ENCODE results near the gene ZNF175.
A peak's percentile ranks its signal among the peaks of the same experiment; 100 is the strongest.

ZNF175 gene

DNA sequence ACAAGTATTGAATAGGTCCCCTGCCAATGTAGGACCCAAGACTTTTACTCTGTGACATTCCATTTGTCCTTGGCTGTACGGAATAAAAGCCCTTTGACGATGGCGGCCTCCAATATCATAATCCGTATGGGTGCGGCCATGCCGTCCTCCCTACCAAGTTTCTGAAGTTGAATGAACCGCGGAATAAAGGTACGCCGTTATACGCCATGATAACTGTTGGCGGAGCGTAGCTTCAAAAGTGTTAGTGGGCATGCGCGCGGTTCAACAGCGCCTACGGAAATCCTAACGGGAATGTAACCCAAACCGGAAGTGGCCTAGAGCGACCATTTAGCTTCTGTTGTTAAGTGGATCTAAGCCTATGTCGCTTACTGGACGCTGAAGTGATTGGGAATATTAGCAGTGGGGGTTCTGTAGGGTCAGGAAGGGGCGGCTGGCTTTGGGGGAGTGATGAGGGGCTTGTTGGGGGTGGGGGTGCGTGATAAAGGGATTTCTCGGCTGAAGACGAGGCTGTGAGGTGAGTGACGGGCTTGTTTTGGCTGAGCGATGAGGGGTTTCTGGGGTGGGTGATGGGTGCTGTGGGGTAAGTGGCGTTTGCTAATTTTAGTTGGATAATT, at the start of gene ZNF175:
ZNF175 (plus strand) TSS at position 322 of the 614 bp plus-strand sequence. CDS start 2,047 bp downstream, outside the sequence.
- peak; percentile 97 to 98 for DNase-seq

DNA sequence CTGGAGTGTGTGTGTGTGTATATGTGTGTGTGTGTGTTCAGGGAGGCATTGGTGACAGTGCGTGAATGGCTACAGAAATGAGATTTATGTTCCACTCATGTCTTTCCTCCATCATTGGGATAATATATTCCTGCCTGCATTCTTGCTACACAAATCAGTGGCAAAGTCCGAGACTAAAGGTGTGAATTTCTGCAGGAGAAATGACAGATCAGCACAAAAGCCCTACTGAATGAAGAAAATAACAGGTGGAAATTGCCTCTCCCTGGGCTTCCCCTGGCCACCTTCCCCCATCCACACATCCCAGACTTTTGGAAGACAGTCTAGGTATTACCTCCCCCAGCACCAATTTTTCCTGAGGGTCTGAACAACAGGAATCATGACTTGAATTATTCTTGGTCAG, 49.7 kb upstream of the ZNF175 start:
- no peak for DNase-seq

DNA sequence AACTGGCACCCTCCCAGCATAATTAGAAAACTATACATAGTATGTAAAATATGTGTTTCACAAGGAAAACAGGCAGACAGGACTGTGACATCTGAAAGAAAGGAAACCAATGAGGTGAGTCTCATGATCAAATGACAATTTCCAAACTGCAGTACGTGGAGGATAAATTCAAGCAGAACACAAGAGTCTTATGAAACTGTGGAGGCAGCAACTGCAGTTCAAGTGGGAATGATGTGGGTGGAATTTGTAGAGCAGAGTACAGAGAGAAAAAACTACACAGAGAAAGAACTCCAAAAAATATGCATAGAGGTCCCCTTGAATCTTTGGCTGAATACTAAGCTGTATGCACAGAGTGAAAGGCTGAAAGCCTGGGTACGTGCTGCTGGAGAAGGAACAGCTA, 49.3 kb upstream of the ZNF175 start:
- no peak for DNase-seq

DNA sequence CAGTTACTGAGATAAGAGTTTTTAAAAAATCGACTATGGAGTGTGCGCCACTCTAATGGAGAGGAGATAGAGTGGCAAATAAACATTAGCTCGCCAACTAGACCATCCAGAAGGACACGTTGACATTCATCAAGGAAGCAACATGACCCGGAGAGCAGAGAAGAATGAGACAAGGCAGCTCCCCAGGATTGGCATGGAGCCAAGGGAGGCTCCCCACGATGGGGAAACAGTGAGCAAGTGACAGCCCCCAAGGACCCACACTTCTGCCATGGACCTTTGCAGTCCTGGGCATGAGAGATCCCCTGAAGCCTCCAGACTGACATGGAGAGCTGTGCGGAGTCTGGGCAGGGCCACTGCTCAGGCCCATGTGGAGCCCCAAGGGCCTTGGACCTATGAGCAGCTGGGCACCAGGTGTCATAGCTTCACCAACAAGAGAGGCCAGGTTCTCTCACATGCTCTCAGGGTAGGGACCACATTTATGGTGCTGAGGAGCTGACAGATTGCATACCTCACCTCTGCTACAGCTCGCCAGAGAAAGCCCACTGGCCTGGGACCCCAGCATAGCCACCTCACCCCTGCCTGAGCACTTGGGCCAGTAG, 46.3 kb upstream of the ZNF175 start:
- no peak for DNase-seq

DNA sequence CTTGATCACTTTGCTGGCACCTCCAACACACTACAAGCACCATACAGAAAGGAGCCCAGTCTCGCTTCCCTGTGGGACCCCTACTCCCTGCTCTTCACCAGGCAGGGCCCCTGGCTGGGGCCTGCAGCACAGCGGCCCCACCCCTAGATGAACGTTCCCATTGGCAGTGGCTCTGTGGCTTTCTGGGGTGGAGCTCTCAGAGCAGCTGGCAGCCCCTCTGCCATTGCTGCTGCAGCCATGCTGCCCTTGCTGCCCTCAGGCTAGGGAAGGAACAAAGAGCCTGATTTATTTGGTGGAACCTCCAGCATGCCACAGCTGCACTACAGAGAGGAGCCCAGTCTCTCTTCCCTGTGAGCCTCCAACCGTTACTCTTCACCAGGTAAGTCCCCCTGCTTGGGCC, 45.4 kb upstream of the ZNF175 start:
- DNase-seq: no peak

DNA sequence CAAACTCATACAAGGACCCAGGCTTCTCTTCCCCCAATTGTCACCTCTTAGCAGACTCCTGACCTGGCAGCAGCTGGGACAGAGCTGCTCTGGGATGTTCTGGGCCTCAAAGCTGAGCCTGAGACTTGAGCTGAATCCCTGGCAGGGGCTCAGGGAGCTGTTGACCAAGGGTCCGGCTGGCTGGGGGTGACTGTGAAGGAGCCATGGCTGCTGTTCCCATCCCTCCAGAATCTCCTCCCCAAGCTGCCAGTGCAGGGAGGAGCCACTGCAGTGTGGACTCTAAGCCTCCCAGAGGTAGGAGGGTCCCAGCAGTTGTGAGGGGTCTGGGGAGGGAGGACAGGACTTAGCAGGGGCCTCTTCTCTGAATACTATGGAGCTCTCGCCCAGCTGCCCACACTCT, 41.8 kb upstream of the ZNF175 start:
- DNase-seq: no peak

DNA sequence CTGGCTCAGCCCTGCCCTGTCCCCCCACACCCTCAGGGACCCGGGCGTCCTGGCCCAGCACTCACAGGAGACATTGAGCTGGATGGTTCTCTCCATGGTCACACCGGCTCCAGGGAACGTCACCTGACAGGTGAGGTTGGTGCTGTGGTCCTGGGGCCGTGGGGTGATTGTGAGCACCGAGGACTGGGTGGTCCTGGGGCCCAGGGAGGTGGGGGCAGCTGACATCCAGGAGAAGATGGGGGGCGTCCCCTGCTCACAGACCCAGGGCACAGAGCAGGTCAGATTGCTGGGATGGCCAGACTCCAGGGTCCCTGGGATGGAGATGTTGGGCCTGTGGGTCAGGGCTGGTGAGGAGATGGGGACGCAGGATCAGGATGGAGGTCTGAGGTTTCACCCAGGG, 40.5 kb upstream of the ZNF175 start:
- DNase-seq: no peak

DNA sequence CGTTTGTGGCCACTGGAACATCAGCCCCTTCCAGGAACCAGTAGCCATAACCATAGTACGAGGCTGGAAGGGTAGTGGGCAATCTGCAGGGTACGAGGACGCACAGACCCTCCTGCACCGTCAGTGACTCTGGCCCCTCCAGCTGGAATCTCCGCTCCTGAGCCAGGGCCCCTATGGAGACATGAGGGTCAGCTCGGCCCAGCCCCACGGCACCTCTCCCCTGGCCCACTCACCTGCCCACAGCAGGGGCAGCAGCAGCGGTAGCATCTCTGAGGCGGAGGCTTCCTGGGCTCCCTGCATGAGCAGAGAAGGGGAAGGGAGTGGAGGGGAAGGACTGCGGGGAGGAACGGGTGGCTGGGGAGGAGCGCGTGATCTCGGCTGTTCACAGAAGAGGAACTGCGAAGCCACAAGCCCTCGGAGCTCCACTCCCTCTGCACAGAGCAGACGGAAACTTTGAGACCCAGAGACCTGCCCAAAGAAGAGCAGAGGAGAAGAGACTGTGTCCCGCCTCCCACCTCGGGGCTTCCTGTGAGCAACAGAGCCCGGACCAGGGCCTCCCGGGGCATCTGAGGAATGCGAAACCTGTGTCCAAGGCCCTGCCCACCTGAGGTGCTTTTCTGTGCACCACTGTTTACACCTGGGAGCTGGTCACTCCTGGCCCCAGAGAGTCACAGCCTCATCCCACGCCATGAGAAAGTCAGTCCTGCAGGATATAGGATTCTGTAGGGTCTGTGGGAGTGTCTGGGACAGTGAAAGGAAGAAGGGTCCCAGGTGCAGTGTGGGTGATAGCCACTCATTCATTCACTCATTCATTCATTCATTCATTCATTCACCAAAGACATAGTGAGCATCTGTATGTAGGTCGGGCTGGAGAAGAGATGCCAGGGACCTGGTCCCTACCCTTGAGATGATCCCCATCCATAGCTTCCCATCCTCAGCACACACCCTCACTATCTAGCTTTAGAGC, 39.5 kb upstream of the ZNF175 start, which contains the start of gene SIGLEC6:
SIGLEC6 (minus strand) TSS at position 322 of the 967 bp plus-strand sequence; CDS start at position 300, 22 bp downstream.
- no peak for DNase-seq

DNA sequence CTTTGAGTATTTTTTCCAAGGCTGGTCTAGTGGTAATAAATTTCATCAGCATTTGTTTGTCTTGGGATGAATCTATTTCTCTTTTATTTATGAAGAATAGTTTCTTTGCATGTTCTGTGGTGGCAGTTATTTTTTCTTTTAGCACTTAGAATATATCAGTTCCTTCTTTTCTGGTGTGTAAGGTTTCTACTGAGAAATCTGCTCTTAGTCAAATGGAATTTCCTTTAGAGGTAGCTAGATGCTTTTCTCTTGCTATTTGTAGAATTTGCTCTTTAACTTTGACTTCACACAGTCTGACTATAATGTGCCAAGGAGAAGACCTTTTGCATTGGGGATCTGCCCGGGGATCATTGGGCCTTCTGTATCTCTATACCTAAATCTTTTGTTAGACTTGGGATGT, 35.5 kb upstream of the ZNF175 start:
- DNase-seq: no peak

DNA sequence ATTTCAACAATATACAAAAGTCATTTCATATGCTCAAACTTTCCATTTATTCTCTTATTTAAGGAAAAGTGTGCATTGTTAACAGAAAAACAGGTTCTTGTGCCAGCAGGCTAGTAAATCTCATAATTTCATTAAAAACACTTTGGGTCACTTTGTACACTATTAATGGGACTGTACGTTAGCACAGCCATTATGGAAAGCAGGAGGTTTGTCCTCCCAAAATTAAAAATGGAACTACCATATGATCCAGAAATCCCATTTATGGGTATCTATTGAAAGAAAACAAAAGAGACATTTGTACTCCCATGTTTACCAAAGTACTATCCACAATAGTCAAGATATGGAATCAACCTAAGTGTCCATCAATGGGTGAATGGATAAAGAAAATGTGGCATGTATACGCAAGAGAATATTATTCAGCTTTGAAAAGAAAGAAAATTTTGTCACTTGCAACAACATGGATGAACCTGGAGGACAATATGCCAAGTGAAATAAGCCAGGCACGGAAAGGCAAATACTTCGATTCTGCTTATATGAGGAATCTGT, 31.2 kb upstream of the ZNF175 start:
- no peak for DNase-seq

DNA sequence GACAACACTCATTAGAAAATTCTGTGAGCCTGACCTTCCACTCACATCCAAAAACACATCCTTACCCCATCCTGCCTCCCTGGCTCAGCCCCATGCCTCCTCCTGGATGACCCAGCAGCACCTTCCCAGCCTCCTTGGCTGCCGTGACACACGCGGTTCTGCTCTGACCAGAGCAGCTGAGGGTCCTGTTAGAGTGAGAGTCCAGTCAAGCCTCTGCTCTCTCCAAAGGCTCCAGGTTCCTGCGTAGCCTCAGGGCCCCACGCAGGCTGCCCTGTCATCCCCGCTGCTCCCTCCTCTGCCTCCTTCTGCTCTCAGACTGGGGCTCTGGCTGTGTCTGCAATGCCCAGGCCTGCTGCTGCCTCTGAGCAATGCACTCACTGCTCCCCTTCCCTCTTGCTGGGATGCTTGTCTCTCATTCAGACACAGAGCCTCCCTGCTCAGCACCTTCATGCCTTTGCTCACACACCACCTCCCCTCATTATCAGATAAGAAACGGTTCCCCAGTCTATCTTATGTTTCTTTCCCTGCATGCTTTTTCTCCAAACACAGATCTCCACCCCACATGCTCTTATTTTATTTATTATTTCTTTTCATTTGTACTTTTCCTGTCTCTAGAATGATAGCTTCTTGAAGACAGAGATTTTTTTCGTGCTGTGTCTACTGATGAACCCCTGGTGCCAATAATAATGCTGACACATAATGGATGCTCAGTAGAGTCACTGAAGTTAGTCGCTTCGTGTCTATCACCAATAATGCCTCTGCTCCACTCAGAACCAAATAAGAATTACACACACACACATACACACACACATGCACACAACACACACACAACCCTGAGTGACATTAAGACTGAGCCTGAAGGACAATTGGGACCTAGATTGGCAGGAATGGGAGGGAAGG, 29.4 kb upstream of the ZNF175 start:
- DNase-seq: no peak

DNA sequence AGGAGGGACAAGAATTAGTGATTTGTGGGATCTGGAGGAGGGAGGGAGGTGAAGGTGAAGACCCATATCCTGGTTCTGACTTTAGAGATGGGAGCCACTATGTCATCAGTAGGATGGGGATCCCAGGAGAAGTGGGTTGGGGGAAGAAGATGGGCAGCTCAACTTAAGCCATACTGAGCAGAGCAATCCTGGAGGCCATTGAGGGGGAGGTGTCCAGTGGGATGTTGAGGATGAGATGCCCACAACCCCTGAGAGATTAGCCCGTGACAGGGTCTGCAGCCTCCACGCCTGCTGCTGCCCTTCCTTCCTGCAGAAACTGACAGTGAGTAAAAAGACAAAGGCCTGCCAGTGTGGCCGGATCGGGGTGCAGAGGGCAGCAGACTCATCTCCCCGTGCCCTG, 28.4 kb upstream of the ZNF175 start:
- no peak for DNase-seq

DNA sequence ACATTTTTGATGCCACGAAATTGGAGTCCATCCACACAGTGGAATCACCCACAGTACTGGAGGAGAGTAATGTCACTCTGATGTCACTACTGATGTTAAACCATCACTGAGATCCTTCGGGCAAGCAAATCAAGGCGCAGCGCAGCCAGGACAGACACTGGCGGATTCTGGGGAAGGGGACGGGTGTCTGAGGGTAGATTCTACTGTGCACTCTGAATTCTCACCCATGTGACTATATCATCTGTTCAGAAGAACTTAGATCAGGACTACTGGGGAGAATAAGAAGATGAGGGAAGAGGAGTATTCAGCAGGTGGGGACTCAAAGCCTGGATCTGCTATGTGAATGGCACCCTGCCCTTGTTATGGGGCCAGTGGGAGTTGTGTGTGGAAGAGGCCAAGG, 27.0 kb upstream of the ZNF175 start:
- DNase-seq: no peak

DNA sequence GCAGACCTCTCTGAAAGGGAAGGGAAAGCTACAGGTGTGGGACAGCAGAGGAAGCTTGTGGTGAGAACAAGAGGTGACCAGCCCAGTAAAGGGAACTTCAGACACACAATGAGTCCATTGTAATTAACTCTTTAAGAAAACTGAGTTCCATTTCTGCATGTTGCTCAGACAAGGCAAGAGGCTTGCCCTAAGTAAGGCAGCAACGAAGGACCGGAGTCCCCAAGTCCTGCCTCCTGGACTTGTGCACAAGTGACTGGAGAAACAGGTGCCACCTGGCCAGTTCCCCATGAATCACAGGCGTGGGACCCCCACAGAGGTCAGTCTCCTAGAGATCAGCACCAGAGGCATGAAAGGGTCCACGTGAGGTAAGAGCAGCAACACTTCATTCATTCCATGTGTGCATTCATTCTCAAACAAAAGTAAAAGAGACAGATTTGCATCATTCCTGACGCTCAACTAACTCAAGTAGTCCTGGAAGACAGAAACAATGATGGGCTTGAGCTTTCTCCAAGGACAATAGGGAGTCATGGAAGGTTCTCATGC, 24.9 kb upstream of the ZNF175 start:
- no peak for DNase-seq

DNA sequence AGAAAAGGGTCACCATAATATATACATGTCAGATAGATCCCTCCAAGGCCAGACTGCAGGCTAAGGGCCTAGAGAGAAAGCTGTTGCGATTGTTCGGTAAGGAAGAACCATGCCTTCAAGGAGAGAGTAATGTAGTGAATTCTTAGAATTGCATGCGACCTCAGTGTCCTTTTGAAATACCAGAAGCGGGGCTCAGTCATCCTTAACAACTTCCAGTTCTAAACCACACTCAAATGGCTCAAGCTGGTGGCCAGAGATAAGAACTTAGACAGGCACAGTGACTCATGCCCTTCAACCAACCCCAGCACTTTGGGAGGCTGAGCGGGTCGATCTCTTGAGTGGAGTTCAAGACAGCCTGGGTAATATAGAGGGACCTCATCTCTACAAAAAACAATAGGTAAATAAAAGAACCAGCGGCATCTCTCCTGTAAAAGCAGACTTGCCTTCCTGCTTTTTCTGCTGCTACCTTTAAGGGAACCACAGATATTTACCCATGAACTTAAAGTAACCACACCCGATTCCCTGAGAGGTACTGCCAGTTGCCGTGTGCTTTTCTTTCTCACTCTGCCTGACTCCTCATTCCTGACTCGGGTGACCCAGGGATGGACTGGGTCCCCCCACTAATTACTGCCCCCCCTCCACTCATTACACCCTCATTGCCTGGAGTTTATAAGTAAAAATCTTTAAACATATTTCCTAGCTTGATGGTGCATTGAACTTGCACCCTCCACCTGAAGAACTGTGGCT, 24.3 kb upstream of the ZNF175 start:
- DNase-seq: no peak

DNA sequence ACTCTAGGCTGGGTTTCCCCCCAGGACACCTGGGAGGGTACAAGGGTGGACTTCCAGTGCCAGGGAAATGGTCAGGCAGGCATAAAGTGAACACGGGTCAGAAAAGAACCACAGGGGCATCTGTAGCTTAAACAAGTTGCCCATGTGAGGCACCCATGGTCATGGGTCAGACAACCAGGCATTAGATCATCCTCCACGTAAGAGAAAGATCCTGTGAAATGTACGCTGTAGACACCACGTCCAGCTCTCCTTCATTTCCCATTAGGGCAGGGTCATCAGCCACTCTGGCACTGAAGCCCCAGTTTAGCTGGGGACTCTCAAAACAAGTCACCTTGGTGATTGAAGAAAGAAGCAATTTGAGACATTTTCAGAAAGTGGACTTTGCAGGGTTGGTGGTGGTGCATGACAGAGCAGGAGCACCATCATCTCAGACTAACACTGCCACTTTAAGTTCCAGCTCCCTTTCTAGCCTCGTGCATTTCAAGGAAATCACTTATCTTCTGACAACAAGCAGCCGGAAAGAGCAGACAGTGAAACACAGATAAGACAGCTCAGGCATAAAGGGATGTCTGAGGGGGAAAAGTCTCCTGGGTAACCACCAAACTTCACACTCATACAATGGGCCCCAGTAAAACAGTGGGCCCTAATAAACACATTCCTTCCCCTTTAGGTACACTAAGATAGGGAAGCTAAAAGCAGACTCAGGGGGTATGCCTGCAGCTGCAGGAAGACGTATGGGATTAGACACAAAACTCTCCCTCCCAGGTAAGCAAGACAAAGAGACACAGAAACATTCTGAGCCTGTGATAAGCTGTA, 23.5 kb upstream of the ZNF175 start:
- no peak for DNase-seq

DNA sequence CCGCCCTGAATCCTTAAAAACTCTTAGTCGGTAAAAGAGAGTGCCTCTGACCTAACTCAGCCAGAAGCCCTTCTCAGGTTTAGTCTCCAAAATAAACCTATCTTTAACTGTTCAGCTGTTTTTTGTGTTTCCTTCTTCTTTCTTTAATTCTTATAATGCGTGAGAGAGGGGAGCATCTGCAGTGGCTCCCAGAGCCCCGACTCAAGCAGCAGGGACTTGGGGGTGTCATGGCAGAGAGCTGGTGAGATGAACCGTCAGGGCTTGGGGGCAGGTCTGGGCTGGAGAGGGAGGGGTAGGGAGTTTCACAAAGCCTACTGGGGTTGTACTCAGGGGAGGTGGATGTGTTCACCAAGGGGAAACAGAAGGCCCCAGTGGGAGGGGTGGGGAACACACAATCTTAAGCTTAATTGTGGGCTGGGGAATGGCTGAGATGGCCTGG, 22.9 kb upstream of the ZNF175 start:
- no peak for DNase-seq

DNA sequence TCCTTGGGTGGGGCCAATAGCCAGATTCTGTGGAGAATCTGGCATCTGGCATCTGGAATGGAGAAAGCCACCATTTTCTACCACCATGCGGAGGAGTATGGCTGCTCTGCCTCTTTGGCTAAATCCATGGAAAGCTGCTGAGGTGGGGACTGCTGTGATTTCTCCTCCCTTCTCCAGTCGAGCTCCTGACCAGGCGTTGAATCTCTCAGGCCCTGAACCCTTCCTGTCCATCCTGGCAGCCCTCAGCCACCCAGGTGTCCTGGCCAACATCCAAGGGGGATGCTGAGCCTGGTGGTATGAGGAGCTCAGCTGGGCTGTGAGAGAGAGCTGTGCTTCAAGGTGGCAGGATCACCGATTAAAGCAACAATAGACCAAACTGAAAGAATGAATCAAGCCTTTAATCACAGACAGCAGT, 22.2 kb upstream of the ZNF175 start:
- DNase-seq: no peak

DNA sequence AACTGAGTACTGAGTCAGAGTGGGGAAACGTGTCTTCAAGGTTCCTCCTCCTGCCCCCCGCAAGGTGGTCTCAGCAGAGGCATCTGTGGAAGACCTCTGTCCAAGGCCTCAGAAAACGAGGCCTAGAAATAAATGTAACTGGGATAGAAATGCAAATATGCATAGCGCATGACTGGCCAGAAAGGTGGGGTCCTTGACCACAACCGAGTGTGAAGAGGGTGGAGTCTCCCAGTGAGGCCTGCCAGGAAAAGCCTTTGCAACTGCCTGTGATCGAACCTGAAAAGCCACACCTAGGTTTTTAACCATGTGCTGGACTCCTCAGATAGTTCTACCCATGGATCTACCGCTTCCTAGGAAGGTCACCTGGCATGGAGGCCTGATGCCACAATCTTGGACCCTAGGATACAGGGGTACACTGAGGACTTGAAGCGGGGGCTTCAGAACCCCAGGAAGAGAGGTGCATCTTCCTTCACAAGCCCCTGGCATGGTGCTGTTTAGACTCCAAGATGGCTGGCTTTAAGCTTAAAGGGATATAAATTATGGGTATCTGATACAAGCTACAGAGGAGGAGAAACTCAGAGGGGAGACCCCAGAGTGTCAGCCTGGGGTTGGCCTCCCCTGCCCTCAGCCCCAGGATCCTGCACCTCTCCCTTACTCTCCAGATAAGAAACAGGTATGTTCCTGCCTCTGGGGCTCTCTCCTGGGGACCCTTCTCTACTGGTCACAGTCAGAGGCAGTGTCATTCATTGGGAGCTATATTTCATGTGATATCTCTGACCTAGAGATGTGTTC, 21.4 kb upstream of the ZNF175 start:
- no peak for DNase-seq

Data from NCI-H446 (cell line).